H1 (cell line): ENCODE data around the gene NCAM1. TPM values are rescaled to one million over a fixed set of nuclear protein-coding genes. Genes with fewer than 3 reads are reported as not detected.

Experiments
- CREB1 ChIP-seq: IDR thresholded peaks from 2 replicates; pipeline ENCODE4 v1.6.1; 2012; ENCODE audit warnings: inconsistent platforms
- RNF2 ChIP-seq: fragments of 200-900, 300-1000 bp; sonication (generic); IDR thresholded peaks from 2 replicates; pipeline ENCODE4 v1.7.1; 2016; ENCODE audit warnings: borderline replicate concordance, low read depth, mild to moderate bottlenecking, antibody characterized with exemption, low read length; ENCODE audit not compliant: poor library complexity, severe bottlenecking; ENCODE audit errors: missing control alignments
- polyA plus RNA-seq, 7 experiments: library from polyadenylated mRNA; depleted of rRNA in 3 of 7; stranded (reverse) in 5 of 7; unstranded in 2 of 7; fragments of >200 nt in 5 of 7; fragments of 200-250 nt in 2 of 7; gene quantifications; 1 replicate in 5 of 7; 2 replicates in 1 of 7; 4 replicates in 1 of 7; pipeline versions ENCODE4 v1.2.1 to v1.2.3, GENCODE V29; 2011 to 2013; ENCODE audit warnings: missing spikeins in 2 of 7, mixed read lengths in 2 of 7
- total RNA-seq: library from RNA; stranded (reverse); fragmentation: NEBNext Ultra II Directional; extraction: Animal tissue kit (Norgen Biotek cat#: 25700); gene quantifications from 2 replicates; pipeline ENCODE4 v1.2.1, GENCODE V29; 2021

NCAM1 gene
- total and polyA plus RNA-seq, 2 of the 8 experiments (the other 6 are each of a cell fraction or from before 2014, with no cell fraction given), result 3.1 to 4.3 TPM

- TF ChIP-seq RNF2, result no peak
- TF ChIP-seq CREB1, result no peak
- TF ChIP-seq, all 59 proteins: peak for 0
These were observed 315.2 kb downstream of the NCAM1 start (continued) for GRCh38 chr11:113276466-113276865.
